HEK293 (cell line): ENCODE measurements around the gene SLC7A10.
A peak's percentile ranks its signal among the peaks of the same experiment; 100 is the strongest.

ENCODE experiments used
- CTCF ChIA-PET: fragments of 350-600 bp; formaldehyde crosslinking; extraction: SDS; loops from one replicate; lab custom pipeline; 2021; ENCODE audit warnings: antibody characterized with exemption; lab: Yijun Ruan, JAX
- POLR2A ChIA-PET: fragments of 300-600 bp; formaldehyde crosslinking; extraction: SDS; loops from one replicate; lab custom pipeline; 2020; ENCODE audit warnings: antibody characterized with exemption, inconsistent platforms; lab: Yijun Ruan, JAX
- H3K27ac ChIP-seq: fragments of 200-500 bp; sonication (Bioruptor generic); 2 replicates; pipeline ENCODE4 v1.5.1; 2014; ENCODE audit warnings: low read depth, low read length, control low read depth, inconsistent platforms; ENCODE audit errors: extremely low read depth
- H3K36me3 ChIP-seq, 2 experiments: fragments of 200-500 bp in 1 of 2; sonication (Bioruptor generic) in 1 of 2; 1 replicate in 1 of 2; 2 replicates in 1 of 2; pipeline ENCODE4 v1.5.1; 2014 to 2017; ENCODE audit warnings: inconsistent platforms in 2 of 2, low read length in 2 of 2; ENCODE audit not compliant: control insufficient read depth in 2 of 2, insufficient read depth in 1 of 2
- H3K4me1 ChIP-seq: fragments of 200-500 bp; sonication (Bioruptor generic); 2 replicates; pipeline ENCODE4 v1.5.1; 2014; ENCODE audit warnings: mild to moderate bottlenecking, low read length, inconsistent platforms; ENCODE audit not compliant: control insufficient read depth, insufficient read depth
- H3K4me3 ChIP-seq: 2 replicates; pipeline ENCODE4 v1.5.1; 2011; ENCODE audit warnings: low read depth, mild to moderate bottlenecking, control low read depth, low read length, moderate library complexity
- H3K9me3 ChIP-seq: fragments of 200-500 bp; sonication (Bioruptor generic); 2 replicates; pipeline ENCODE4 v1.5.1; 2014; ENCODE audit warnings: low read depth, low read length, inconsistent platforms; ENCODE audit not compliant: control insufficient read depth, insufficient read depth
- EGR2 ChIP-seq: fragments of 450-650 bp; formaldehyde crosslinking; IDR thresholded peaks from 2 replicates; pipeline ENCODE4 v1.5.1; 2016; ENCODE audit warnings: low read depth, missing biosample characterization, missing genetic modification characterization
- FEZF1 ChIP-seq: fragments of 450-650 bp; formaldehyde crosslinking; IDR thresholded peaks from 2 replicates; pipeline ENCODE4 v1.5.1; 2016; ENCODE audit warnings: missing biosample characterization, missing genetic modification characterization
- HOXC10 ChIP-seq: sonication (generic); formaldehyde crosslinking; IDR thresholded peaks from 2 replicates; pipeline ENCODE4 v1.8.1; 2023; ENCODE audit warnings: mild to moderate bottlenecking, missing genetic modification reagents
- KLF7 ChIP-seq: fragments of 450-650 bp; formaldehyde crosslinking; IDR thresholded peaks from 2 replicates; pipeline ENCODE4 v1.5.1; 2016; ENCODE audit warnings: missing biosample characterization, missing genetic modification characterization, borderline replicate concordance
- KLF8 ChIP-seq: fragments of 450-650 bp; formaldehyde crosslinking; IDR thresholded peaks from 2 replicates; pipeline ENCODE4 v1.5.1; 2016; ENCODE audit warnings: missing biosample characterization, missing genetic modification characterization
- MZF1 ChIP-seq: fragments of 450-650 bp; formaldehyde crosslinking; IDR thresholded peaks from 2 replicates; pipeline ENCODE4 v1.5.1; 2017; ENCODE audit warnings: missing biosample characterization, missing genetic modification characterization, borderline replicate concordance
- RBAK ChIP-seq: fragments of 450-650 bp; formaldehyde crosslinking; IDR thresholded peaks from 2 replicates; pipeline ENCODE4 v1.5.1; 2016; ENCODE audit warnings: missing biosample characterization, missing genetic modification characterization
- SALL2 ChIP-seq: fragments of 450-650 bp; formaldehyde crosslinking; IDR thresholded peaks from 2 replicates; pipeline ENCODE4 v1.5.0; 2017; ENCODE audit warnings: missing biosample characterization, mild to moderate bottlenecking, missing genetic modification characterization, borderline replicate concordance
- SP2 ChIP-seq: fragments of 450-650 bp; formaldehyde crosslinking; IDR thresholded peaks from 2 replicates; pipeline ENCODE4 v1.5.1; 2016; ENCODE audit warnings: missing biosample characterization, missing genetic modification characterization
- SP7 ChIP-seq: fragments of 450-650 bp; formaldehyde crosslinking; IDR thresholded peaks from 2 replicates; pipeline ENCODE4 v1.5.1; 2016; ENCODE audit warnings: missing biosample characterization, missing genetic modification characterization
- YY2 ChIP-seq: fragments of 450-650 bp; formaldehyde crosslinking; IDR thresholded peaks from 2 replicates; pipeline ENCODE4 v1.5.1; 2016; ENCODE audit warnings: missing biosample characterization, missing genetic modification characterization
- ZEB2 ChIP-seq: fragments of 450-650 bp; formaldehyde crosslinking; IDR thresholded peaks from 2 replicates; pipeline ENCODE4 v1.5.1; 2016; ENCODE audit warnings: missing biosample characterization, missing genetic modification characterization
- ZFP37 ChIP-seq: fragments of 450-650 bp; formaldehyde crosslinking; IDR thresholded peaks from 2 replicates; pipeline ENCODE4 v1.5.1; 2016; ENCODE audit warnings: missing biosample characterization, missing genetic modification characterization
- ZIC2 ChIP-seq: fragments of 450-650 bp; formaldehyde crosslinking; IDR thresholded peaks from 2 replicates; pipeline ENCODE4 v1.5.1; 2016; ENCODE audit warnings: missing biosample characterization, missing genetic modification characterization
- ZNF10 ChIP-seq: fragments of 450-650 bp; formaldehyde crosslinking; IDR thresholded peaks from 2 replicates; pipeline ENCODE4 v1.5.1; 2017; ENCODE audit warnings: missing biosample characterization, missing genetic modification characterization
- ZNF169 ChIP-seq: fragments of 450-650 bp; formaldehyde crosslinking; IDR thresholded peaks from 2 replicates; pipeline ENCODE4 v1.5.1; 2016; ENCODE audit warnings: missing biosample characterization, missing genetic modification characterization
- ZNF600 ChIP-seq: fragments of 450-650 bp; formaldehyde crosslinking; IDR thresholded peaks from 2 replicates; pipeline ENCODE4 v1.5.1; 2016; ENCODE audit warnings: missing biosample characterization, missing genetic modification characterization
- ZNF629 ChIP-seq: fragments of 450-650 bp; formaldehyde crosslinking; IDR thresholded peaks from 2 replicates; pipeline ENCODE4 v1.5.1; 2017; ENCODE audit warnings: missing biosample characterization, missing genetic modification characterization
- ZSCAN23 ChIP-seq: fragments of 450-650 bp; formaldehyde crosslinking; IDR thresholded peaks from 2 replicates; pipeline ENCODE4 v1.5.1; 2016; ENCODE audit warnings: missing biosample characterization, missing genetic modification characterization
- TF ChIP-seq, protein P1 (sequence below): fragments of 450-650 bp; formaldehyde crosslinking; IDR thresholded peaks from 2 replicates; pipeline ENCODE4 v1.5.1; 2016; ENCODE audit warnings: missing biosample characterization, missing genetic modification characterization
- TF ChIP-seq, protein P2 (sequence below): fragments of 450-650 bp; formaldehyde crosslinking; IDR thresholded peaks from 2 replicates; pipeline ENCODE4 v1.5.1; 2016; ENCODE audit warnings: missing biosample characterization, missing genetic modification characterization, borderline replicate concordance

The SLC7A10 gene

DNA sequence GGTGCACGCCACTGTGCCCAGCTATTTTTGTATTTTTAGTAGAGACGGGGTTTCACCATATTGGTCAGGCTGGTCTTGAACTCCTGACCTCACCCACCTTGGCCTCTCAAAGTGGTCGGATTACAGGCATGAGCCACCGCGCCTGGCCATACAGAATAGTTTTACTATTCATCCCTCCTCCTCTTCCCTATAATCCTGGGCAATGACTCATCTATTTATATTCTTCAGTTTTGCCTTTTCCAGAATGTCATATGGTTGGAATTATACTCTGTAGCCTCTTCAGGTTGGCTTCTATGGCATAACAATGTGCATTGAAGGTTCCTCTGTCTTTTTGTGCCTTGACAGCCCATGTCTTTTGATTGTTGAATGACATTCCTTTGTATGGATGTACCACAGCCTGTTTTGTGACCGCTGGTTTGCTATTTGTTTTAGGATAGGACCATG lies 53.7 kb downstream of the SLC7A10 start (continued):
- TF ChIP-seq KLF8 (tag by site-specific recombination): peak; percentile 42; the same call in 1 of the 2 replicates
- no peak for TF ChIP-seq ZSCAN23 (tag by site-specific recombination)
- TF ChIP-seq SALL2 (tag by site-specific recombination): no peak
- TF ChIP-seq ZNF629 (tag by site-specific recombination): 0 out of 2 replicates have a peak, but pooled peaks have one; percentile 10
- TF ChIP-seq, protein P1, sequence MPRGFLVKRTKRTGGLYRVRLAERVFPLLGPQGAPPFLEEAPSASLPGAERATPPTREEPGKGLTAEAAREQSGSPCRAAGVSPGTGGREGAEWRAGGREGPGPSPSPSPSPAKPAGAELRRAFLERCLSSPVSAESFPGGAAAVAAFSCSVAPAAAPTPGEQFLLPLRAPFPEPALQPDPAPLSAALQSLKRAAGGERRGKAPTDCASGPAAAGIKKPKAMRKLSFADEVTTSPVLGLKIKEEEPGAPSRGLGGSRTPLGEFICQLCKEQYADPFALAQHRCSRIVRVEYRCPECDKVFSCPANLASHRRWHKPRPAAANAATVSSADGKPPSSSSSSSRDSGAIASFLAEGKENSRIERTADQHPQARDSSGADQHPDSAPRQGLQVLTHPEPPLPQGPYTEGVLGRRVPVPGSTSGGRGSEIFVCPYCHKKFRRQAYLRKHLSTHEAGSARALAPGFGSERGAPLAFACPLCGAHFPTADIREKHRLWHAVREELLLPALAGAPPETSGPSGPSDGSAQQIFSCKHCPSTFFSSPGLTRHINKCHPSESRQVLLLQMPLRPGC (tag by site-specific recombination): peak; percentile 56; the same call in 1 of the 2 replicates
- peak; percentile 48; the same call in 1 of the 2 replicates for TF ChIP-seq YY2 (tag by site-specific recombination)
- peak; percentile 62 for TF ChIP-seq FEZF1 (tag by site-specific recombination)
- no peak for TF ChIP-seq ZIC2
- peak; percentile 36; the same call in 1 of the 2 replicates for TF ChIP-seq ZFP37 (tag by site-specific recombination)
- 0 out of 2 replicates have a peak, but pooled peaks have one; percentile 50 for TF ChIP-seq RBAK
- TF ChIP-seq SP2 (tag by site-specific recombination): peak; percentile 8; the same call in 1 of the 2 replicates
- peak; percentile 58; the same call in 1 of the 2 replicates for TF ChIP-seq ZNF169 (tag by site-specific recombination)
- no peak for TF ChIP-seq HOXC10 (CRISPR knock-in tag)
- no peak for TF ChIP-seq MZF1 (tag by site-specific recombination)
- TF ChIP-seq SP7 (tag by site-specific recombination): peak; percentile 72
- TF ChIP-seq, protein P2, sequence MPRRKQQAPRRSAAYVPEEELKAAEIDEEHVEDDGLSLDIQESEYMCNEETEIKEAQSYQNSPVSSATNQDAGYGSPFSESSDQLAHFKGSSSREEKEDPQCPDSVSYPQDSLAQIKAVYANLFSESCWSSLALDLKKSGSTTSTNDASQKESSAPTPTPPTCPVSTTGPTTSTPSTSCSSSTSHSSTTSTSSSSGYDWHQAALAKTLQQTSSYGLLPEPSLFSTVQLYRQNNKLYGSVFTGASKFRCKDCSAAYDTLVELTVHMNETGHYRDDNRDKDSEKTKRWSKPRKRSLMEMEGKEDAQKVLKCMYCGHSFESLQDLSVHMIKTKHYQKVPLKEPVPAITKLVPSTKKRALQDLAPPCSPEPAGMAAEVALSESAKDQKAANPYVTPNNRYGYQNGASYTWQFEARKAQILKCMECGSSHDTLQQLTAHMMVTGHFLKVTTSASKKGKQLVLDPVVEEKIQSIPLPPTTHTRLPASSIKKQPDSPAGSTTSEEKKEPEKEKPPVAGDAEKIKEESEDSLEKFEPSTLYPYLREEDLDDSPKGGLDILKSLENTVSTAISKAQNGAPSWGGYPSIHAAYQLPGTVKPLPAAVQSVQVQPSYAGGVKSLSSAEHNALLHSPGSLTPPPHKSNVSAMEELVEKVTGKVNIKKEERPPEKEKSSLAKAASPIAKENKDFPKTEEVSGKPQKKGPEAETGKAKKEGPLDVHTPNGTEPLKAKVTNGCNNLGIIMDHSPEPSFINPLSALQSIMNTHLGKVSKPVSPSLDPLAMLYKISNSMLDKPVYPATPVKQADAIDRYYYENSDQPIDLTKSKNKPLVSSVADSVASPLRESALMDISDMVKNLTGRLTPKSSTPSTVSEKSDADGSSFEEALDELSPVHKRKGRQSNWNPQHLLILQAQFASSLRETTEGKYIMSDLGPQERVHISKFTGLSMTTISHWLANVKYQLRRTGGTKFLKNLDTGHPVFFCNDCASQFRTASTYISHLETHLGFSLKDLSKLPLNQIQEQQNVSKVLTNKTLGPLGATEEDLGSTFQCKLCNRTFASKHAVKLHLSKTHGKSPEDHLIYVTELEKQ (tag by site-specific recombination): 0 out of 2 replicates have a peak, but pooled peaks have one; percentile 6
- TF ChIP-seq KLF7 (tag by site-specific recombination): no peak
- TF ChIP-seq ZNF600: peak; percentile 58; the same call in 1 of the 2 replicates
- TF ChIP-seq EGR2: no peak

DNA sequence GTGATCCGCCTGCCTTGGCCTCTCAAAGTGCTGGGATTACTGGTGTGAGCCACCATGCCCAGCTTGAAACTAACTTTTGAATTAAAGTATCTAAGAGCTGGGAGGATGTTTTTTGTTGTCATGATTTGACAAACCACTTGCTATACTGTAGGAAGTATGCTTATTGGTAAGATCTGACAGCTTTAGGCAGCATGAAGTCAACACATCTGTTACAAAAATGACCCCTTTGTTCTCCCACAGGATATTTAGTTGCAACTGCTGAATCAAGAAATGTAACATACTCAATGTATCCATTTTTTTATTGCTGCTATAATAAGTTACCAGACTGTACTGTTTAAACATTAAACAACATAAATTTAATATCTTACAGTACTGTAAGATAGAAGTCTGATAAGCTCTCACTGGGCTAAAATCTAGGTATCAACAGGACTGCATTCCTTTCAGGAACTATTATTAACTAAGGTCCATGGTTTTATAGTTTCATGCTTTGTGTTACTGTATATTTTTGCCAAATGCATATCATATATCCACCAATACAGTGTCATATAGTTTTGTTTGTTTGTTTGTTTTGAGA lies 54.3 kb downstream of the SLC7A10 start:
- ChIA-PET CTCF (interaction anchor here (0.6 to 13.1 kb wide), 5 partner anchors 17 to 1135 kb away, joined by 3 to 154 read pairs (median 3); partner anchors contain the start of gene LRP3), POLR2A (interaction anchor here (2.2 kb wide), 1 partner anchor 9 kb away, joined by 9 read pairs; no protein-coding TSS in a partner anchor)
- no peak overlapping the region for H3K4me3 ChIP-seq
- TF ChIP-seq ZEB2 (no peak), ZNF10 (tag by site-specific recombination) (peak; percentile 19; the same call in 1 of the 2 replicates)
- peaks cover 0 to 12% of the 10 kb centered on the region in 2 experiments; a peak in 1 of 3 replicates for H3K36me3 ChIP-seq
- H3K4me1 ChIP-seq: peaks cover 12% of the 10 kb centered on the region
- H3K9me3 ChIP-seq: peaks cover 15% of the 10 kb centered on the region
- H3K27ac ChIP-seq: no peak overlapping the region
